IMR-90 (cell line): ENCODE measurements around the gene MAML2. TPM values are rescaled to one million over a fixed set of nuclear protein-coding genes. Genes with fewer than 3 reads are reported as not detected.

Source experiments
- ATAC-seq: fragments of 200-7000 bp; cut with Tn5 transposase; 2 replicates; pipeline ENCODE4 v1.9.1; 2020; ENCODE audit warnings: low read depth, mild to moderate bottlenecking, moderate library complexity
- BruUV-seq: library from RNA; stranded (reverse); fragments of 400-500 nt; replicated peaks from 2 replicates; lab custom pipeline; 2021; lab: Mats Ljungman, UMichigan
- CTCF ChIA-PET: fragments of 300-600 bp; formaldehyde crosslinking; extraction: SDS; loops from one replicate; lab custom pipeline; 2021; ENCODE audit warnings: antibody characterized with exemption; lab: Yijun Ruan, JAX
- POLR2A ChIA-PET: fragments of 300-600 bp; sonication (Branson Sonifier 250); formaldehyde crosslinking; loops from one replicate; lab custom pipeline; 2022; ENCODE audit warnings: antibody characterized with exemption; ENCODE audit not compliant: unreplicated experiment; lab: Charles Lee
- DNase-seq: peaks from one replicate; pipeline ENCODE4 v3.0.0; 2013
- H2AFZ ChIP-seq: replicated peaks from 2 replicates; pipeline ENCODE3; 2013; ENCODE audit warnings: low read length, mild to moderate bottlenecking; ENCODE audit not compliant: poor library complexity
- H2AK5ac ChIP-seq: 2 replicates; pipeline ENCODE4 v1.6.1; 2013; ENCODE audit warnings: low read depth, low read length, inconsistent platforms
- H2AK9ac ChIP-seq: replicated peaks from 2 replicates; pipeline ENCODE3; 2013; ENCODE audit warnings: mild to moderate bottlenecking, low read depth, low read length, moderate library complexity; ENCODE audit not compliant: poor library complexity
- H2BK120ac ChIP-seq: 2 replicates; pipeline ENCODE4 v1.6.1; 2013; ENCODE audit warnings: low read depth, low read length, inconsistent platforms
- H2BK15ac ChIP-seq: 3 replicates; pipeline ENCODE4 v1.6.1; 2013; ENCODE audit warnings: low read depth, low read length, inconsistent platforms
- H2BK20ac ChIP-seq: 2 replicates; pipeline ENCODE4 v1.6.1; 2013; ENCODE audit warnings: low read depth, mild to moderate bottlenecking, inconsistent platforms, low read length, moderate library complexity
- H2BK5ac ChIP-seq: 2 replicates; pipeline ENCODE4 v1.6.1; 2013; ENCODE audit warnings: mild to moderate bottlenecking, low read depth, low read length, inconsistent platforms; ENCODE audit not compliant: poor library complexity, severe bottlenecking
- H3K14ac ChIP-seq: replicated peaks from 2 replicates; pipeline ENCODE4 v1.6.1; 2013; ENCODE audit warnings: low read depth, low read length, inconsistent platforms
- H3K18ac ChIP-seq: 2 replicates; pipeline ENCODE4 v1.6.1; 2013; ENCODE audit warnings: low read depth, low read length, control low read depth
- H3K23ac ChIP-seq: 2 replicates; pipeline ENCODE4 v1.6.1; 2013; ENCODE audit warnings: low read depth, low read length, inconsistent platforms
- H3K27ac ChIP-seq: 2 replicates; pipeline ENCODE4 v1.5.1; 2013; ENCODE audit warnings: mild to moderate bottlenecking, control low read depth, low read length; ENCODE audit not compliant: insufficient read depth
- H3K27me3 ChIP-seq: 2 replicates; pipeline ENCODE4 v1.6.1; 2013; ENCODE audit warnings: low read length; ENCODE audit not compliant: control insufficient read depth, insufficient read depth
- H3K36me3 ChIP-seq: 2 replicates; pipeline ENCODE4 v1.6.1; 2013; ENCODE audit warnings: low read length, mixed read lengths; ENCODE audit not compliant: control insufficient read depth, insufficient read depth
- H3K4ac ChIP-seq: 2 replicates; pipeline ENCODE4 v1.6.1; 2013; ENCODE audit warnings: low read depth, low read length, inconsistent platforms
- H3K4me1 ChIP-seq: 2 replicates; pipeline ENCODE4 v1.6.1; 2013; ENCODE audit warnings: low read length, mixed read lengths; ENCODE audit not compliant: control insufficient read depth, insufficient read depth
- H3K4me2 ChIP-seq: 2 replicates; pipeline ENCODE4 v1.6.1; 2013; ENCODE audit warnings: low read depth, mild to moderate bottlenecking, control low read depth, low read length, moderate library complexity
- H3K4me3 ChIP-seq: 2 replicates; pipeline ENCODE4 v1.5.1; 2013; ENCODE audit warnings: low read depth, mild to moderate bottlenecking, control low read depth, low read length, moderate library complexity; ENCODE audit not compliant: insufficient read depth
- H3K56ac ChIP-seq: 2 replicates; pipeline ENCODE4 v1.6.1; 2013; ENCODE audit warnings: low read length, inconsistent platforms; ENCODE audit not compliant: insufficient read depth; ENCODE audit errors: extremely low read depth
- H3K79me1 ChIP-seq, 2 experiments: 2 replicates each; pipeline ENCODE4 v1.6.1; 2013; ENCODE audit warnings: low read length in 2 of 2, inconsistent platforms in 1 of 2, low read depth in 1 of 2
- H3K9ac ChIP-seq: 2 replicates; pipeline ENCODE4 v1.6.1; 2013; ENCODE audit warnings: low read depth, low read length, control low read depth
- H3K9me1 ChIP-seq: 2 replicates; pipeline ENCODE4 v1.6.1; 2013; ENCODE audit warnings: low read length, inconsistent platforms; ENCODE audit not compliant: insufficient read depth
- H3K9me3 ChIP-seq: 2 replicates; pipeline ENCODE4 v1.6.1; 2013; ENCODE audit warnings: low read length; ENCODE audit not compliant: control insufficient read depth, insufficient read depth
- H4K20me1 ChIP-seq: 2 replicates; pipeline ENCODE4 v1.6.1; 2013; ENCODE audit warnings: low read length, inconsistent platforms; ENCODE audit not compliant: insufficient read depth
- H4K5ac ChIP-seq: 2 replicates; pipeline ENCODE4 v1.6.1; 2013; ENCODE audit warnings: mild to moderate bottlenecking, low read depth, low read length, control low read depth
- H4K8ac ChIP-seq, 2 experiments: 2 replicates each; pipeline ENCODE4 v1.6.1; 2013; ENCODE audit warnings: low read depth in 2 of 2, low read length in 2 of 2, control low read depth in 1 of 2, inconsistent platforms in 1 of 2
- H4K91ac ChIP-seq: 2 replicates; pipeline ENCODE4 v1.6.1; 2013; ENCODE audit warnings: low read depth, low read length, inconsistent platforms; ENCODE audit not compliant: insufficient read depth
- BHLHE40 ChIP-seq: fragments of 150-350 bp; IDR thresholded peaks from 2 replicates; pipeline ENCODE4 v1.6.1; 2016; ENCODE audit warnings: mild to moderate bottlenecking, low read depth, low read length
- CEBPB ChIP-seq: IDR thresholded peaks from 2 replicates; pipeline ENCODE4 v1.6.1; 2012; ENCODE audit warnings: low read depth, low read length, improper control_type of control experiment
- CTCF ChIP-seq: conservative IDR thresholded peaks from 2 replicates; pipeline ENCODE4 v1.5.1; 2012; ENCODE audit warnings: mild to moderate bottlenecking, low read depth, low read length, improper control_type of control experiment
- ELK1 ChIP-seq: fragments of 150-350 bp; IDR thresholded peaks from 2 replicates; pipeline ENCODE4 v1.6.1; 2016; ENCODE audit warnings: low read depth, mild to moderate bottlenecking, low read length, moderate library complexity, borderline replicate concordance
- FOS ChIP-seq: fragments of 150-350 bp; IDR thresholded peaks from 2 replicates; pipeline ENCODE4 v1.6.1; 2016; ENCODE audit warnings: low read depth, low read length
- MAFK ChIP-seq: IDR thresholded peaks from 2 replicates; pipeline ENCODE4 v1.6.1; 2012; ENCODE audit warnings: low read depth, low read length, improper control_type of control experiment
- MAZ ChIP-seq: IDR thresholded peaks from 2 replicates; pipeline ENCODE4 v1.6.1; 2012; ENCODE audit warnings: low read depth, mild to moderate bottlenecking, low read length, improper control_type of control experiment, moderate library complexity, borderline replicate concordance
- MXI1 ChIP-seq: IDR thresholded peaks from 2 replicates; pipeline ENCODE4 v1.6.1; 2012; ENCODE audit warnings: low read depth, mild to moderate bottlenecking, low read length, moderate library complexity, borderline replicate concordance
- NFE2L2 ChIP-seq: fragments of 150-350 bp; IDR thresholded peaks from 2 replicates; pipeline ENCODE4 v1.6.1; 2016; ENCODE audit warnings: low read depth, mild to moderate bottlenecking, low read length
- POLR2A ChIP-seq: IDR thresholded peaks from 2 replicates; pipeline ENCODE4 v1.6.1; 2012; ENCODE audit warnings: mild to moderate bottlenecking, low read depth, low read length
- RAD21 ChIP-seq: IDR thresholded peaks from 2 replicates; pipeline ENCODE4 v1.6.1; 2012; ENCODE audit warnings: low read length, improper control_type of control experiment
- RCOR1 ChIP-seq: IDR thresholded peaks from 2 replicates; pipeline ENCODE4 v1.6.1; 2012; ENCODE audit warnings: mild to moderate bottlenecking, low read length, improper control_type of control experiment; ENCODE audit not compliant: insufficient replicate concordance
- RFX5 ChIP-seq: IDR thresholded peaks from 2 replicates; pipeline ENCODE4 v1.8.0; 2012; ENCODE audit warnings: low read depth, mild to moderate bottlenecking, low read length, moderate library complexity
- SMC3 ChIP-seq: fragments of 150-350 bp; IDR thresholded peaks from 2 replicates; pipeline ENCODE4 v1.6.1; 2016; ENCODE audit warnings: low read depth, mild to moderate bottlenecking, antibody characterized with exemption, low read length, moderate library complexity
- WGBS, 2 experiments: methylation state at CpG; one replicate each; pipeline versions ENCODE4 v1.1.5 to v1.1.7; 2013; ENCODE audit warnings: missing lambda C conversion rate in 2 of 2; ENCODE audit not compliant: insufficient read length in 1 of 2; ENCODE audit errors: extremely low coverage in 2 of 2; 5-methylcytosine and 5-hydroxymethylcytosine counted together
- dilution Hi-C: fragments of 300-500 bp; cut with HindIII; formaldehyde crosslinking; loops from one replicate; pipeline ENCODE4 v1.14.3; 2018; ENCODE audit warnings: low sequenced_read_pairs; ENCODE audit not compliant: unreplicated experiment
- in situ Hi-C: fragments of 300-500 bp; cut with MboI; formaldehyde crosslinking; loops from 3 replicates; pipeline ENCODE4 v1.14.3; 2019; ENCODE audit warnings: low sequenced_read_pairs, inconsistent platforms, mixed read lengths
- intact Hi-C: fragments of 100-400 bp; cut with micrococcal nuclease; formaldehyde crosslinking; loops from 2 replicates; pipeline ENCODE4 v1.10.0; 2022
- polyA plus RNA-seq, 3 experiments: library from polyadenylated mRNA; depleted of rRNA; stranded (reverse); fragments of >200 nt; gene quantifications; 2 replicates each; pipeline ENCODE4 v1.2.3, GENCODE V29; 2012; ENCODE audit warnings: low replicate concordance in 1 of 3
- total RNA-seq: library from RNA; depleted of rRNA; stranded (reverse); fragments of >200 nt; gene quantifications from 2 replicates; pipeline ENCODE4 v1.2.3, GENCODE V29; 2012

MAML2 gene
- total and polyA plus RNA-seq, 2 of the 4 experiments (the other 2 are of a cell fraction): 15.0 to 19.5 TPM

GRCh38 chr11:96154802-96155520, 188.0 kb downstream of the MAML2 start (continued):
- no peak for TF ChIP-seq RFX5

GRCh38 chr11:96152623-96153022, 190.4 kb downstream of the MAML2 start:
- BruUV-seq: no TSS peak
- Histone ChIP-seq H3K4me3 (no peak overlapping the region), H2BK120ac (peak overlapping the region; percentile 59), H4K20me1 (no peaks in the 10 kb centered on the region), H4K91ac (peak overlapping the region; percentile 60), H2BK5ac (peak overlapping the region; percentile 59), H3K9ac (no peak overlapping the region), H2BK15ac (0 out of 3 replicates have a peak overlapping the region, but pooled peaks have one; percentile 2), H3K9me3 (no peaks in the 10 kb centered on the region), H3K9me1 (peaks cover 38% of the 10 kb centered on the region), H3K23ac (peak overlapping the region; percentile 58; the same call in 1 of the 2 replicates), H2AK5ac (peak overlapping the region; percentile 70; the same call in 1 of the 2 replicates), H3K14ac (peak overlapping the region; percentile 66), H3K56ac (no peak overlapping the region), H3K36me3 (no peaks in the 10 kb centered on the region), H3K27ac (peak overlapping the region; percentile 11; the same call in 1 of the 2 replicates), H2AK9ac (no peak overlapping the region), H3K4me1 (peaks cover 33% of the 10 kb centered on the region), H3K4me2 (no peak overlapping the region), H3K27me3 (no peaks in the 10 kb centered on the region), H3K18ac (peak overlapping the region; percentile 8; the same call in 1 of the 2 replicates), H4K5ac (peak overlapping the region; percentile 3; the same call in 1 of the 2 replicates), H4K8ac (peak overlapping the region in 1 of 2 experiments; percentile 26; a peak in 1 of 4 replicates), H2BK20ac (peak overlapping the region; percentile 40; the same call in 1 of the 2 replicates), H2AFZ (no peak overlapping the region), H3K79me1 (peaks cover 34 to 64% of the 10 kb centered on the region in 2 experiments), H3K4ac (peak overlapping the region; percentile 54; the same call in 1 of the 2 replicates)
- POLR2A ChIA-PET: no interaction called here
- dilution Hi-C loops (no loop called here), intact Hi-C loops (no loop called here), in situ Hi-C loops (no loop called here)
- WGBS, 2 experiments: no CpG with 5 or more reads among the region's 1 CpG
- CTCF ChIA-PET: interaction anchor here (1.0 kb wide), 1 partner anchor 98 kb away, joined by 4 read pairs; no protein-coding TSS in a partner anchor
- DNase-seq: no peak
- ATAC-seq: no peak
- TF ChIP-seq ELK1 (no peak), RCOR1 (no peak), POLR2A (no peak), MAZ (no peak), RFX5 (no peak), CEBPB (no peak), BHLHE40 (no peak), NFE2L2 (no peak), SMC3 (no peak), MAFK (no peak), CTCF (no peak), MXI1 (no peak), RAD21 (no peak), FOS (no peak)
